Measurements from ENCODE around the gene RAB17. TPM values are rescaled to one million over a fixed set of nuclear protein-coding genes. Genes with fewer than 3 reads are reported as not detected.

RAB17 gene
- total RNA-seq, 2 experiments from 2014 or later: not detected

GRCh38 chr2:237629188-237629534 lies 38.6 kb upstream of the RAB17 start:
- Mint-ChIP-seq H3K36me3 (no peaks in the 10 kb centered on the region), H3K27ac (no peak overlapping the region), H3K4me3 (no peak overlapping the region), H3K9me3 (ENCODE audit: low read depth) (no peaks in the 10 kb centered on the region), H3K4me1 (peaks cover 10% of the 10 kb centered on the region), H3K27me3 (peaks cover 54% of the 10 kb centered on the region)
- no peak for ATAC-seq
- CTCF ChIA-PET: no interaction called here
- no peak for DNase-seq

GRCh38 chr2:237628247-237629187 lies 38.0 kb upstream of the RAB17 start:
- CTCF ChIA-PET: no interaction called here
- DNase-seq (no peak), ATAC-seq (no peak)
- H3K4me1 Mint-ChIP-seq: peaks cover 10% of the 10 kb centered on the region
- no peaks in the 10 kb centered on the region for H3K9me3 Mint-ChIP-seq (ENCODE audit: low read depth)
- H3K36me3 Mint-ChIP-seq: no peaks in the 10 kb centered on the region
- H3K27ac Mint-ChIP-seq: no peak overlapping the region
- H3K27me3 Mint-ChIP-seq: peaks cover 56% of the 10 kb centered on the region
- peak overlapping the region; percentile 60 for H3K4me3 Mint-ChIP-seq

- Mint-ChIP-seq H3K36me3 (no peaks in the 10 kb centered on the region), H3K27me3 (peaks cover 60% of the 10 kb centered on the region), H3K27ac (no peak within 1 kb of the TSS), H3K9me3 (ENCODE audit: low read depth) (no peaks in the 10 kb centered on the region), H3K4me1 (peaks cover 10% of the 10 kb centered on the region), H3K4me3 (peak within 1 kb of the TSS; percentile 60)
- ATAC-seq (peak; percentile 53), DNase-seq (no peak)
- CTCF ChIA-PET: no interaction called here
Measured at GRCh38 chr2:237627441-237628246, 37.1 kb upstream of the RAB17 start, which contains the start of gene LRRFIP1. Gene LRRFIP1 (plus strand): TSS chr2:237627587. CDS start chr2:237627645, 58 bp downstream.

- CTCF ChIA-PET: interaction anchor here (1.8 kb wide), 1 partner anchor 119 kb away, joined by 4 read pairs; no protein-coding TSS in a partner anchor
- H3K4me1 Mint-ChIP-seq: peaks cover 10% of the 10 kb centered on the region
- DNase-seq (no peak), ATAC-seq (no peak)
- H3K27ac Mint-ChIP-seq: no peak overlapping the region
- no peaks in the 10 kb centered on the region for H3K9me3 Mint-ChIP-seq (ENCODE audit: low read depth)
- H3K36me3 Mint-ChIP-seq: no peaks in the 10 kb centered on the region
- peak overlapping the region; percentile 20 for H3K4me3 Mint-ChIP-seq
- peaks cover 61% of the 10 kb centered on the region for H3K27me3 Mint-ChIP-seq
Measured at GRCh38 chr2:237626813-237627440, 36.4 kb upstream of the RAB17 start.

- H3K4me1 Mint-ChIP-seq: peaks cover 10% of the 10 kb centered on the region
- no peak overlapping the region for H3K27ac Mint-ChIP-seq
- H3K9me3 Mint-ChIP-seq (ENCODE audit: low read depth): no peaks in the 10 kb centered on the region
- H3K4me3 Mint-ChIP-seq: no peak overlapping the region
- H3K36me3 Mint-ChIP-seq: no peaks in the 10 kb centered on the region
- no peak for DNase-seq
- CTCF ChIA-PET: interaction anchor here (0.8 to 2.2 kb wide), 3 partner anchors 48 to 149 kb away, joined by 3 to 5 read pairs (median 4); no protein-coding TSS in a partner anchor
- ATAC-seq: no peak
- H3K27me3 Mint-ChIP-seq: peaks cover 61% of the 10 kb centered on the region
Measured at GRCh38 chr2:237625777-237626176, 35.2 kb upstream of the RAB17 start.

- Mint-ChIP-seq H3K4me1 (peaks cover 10% of the 10 kb centered on the region), H3K4me3 (no peak overlapping the region), H3K36me3 (no peaks in the 10 kb centered on the region), H3K27ac (no peak overlapping the region), H3K9me3 (ENCODE audit: low read depth) (no peaks in the 10 kb centered on the region), H3K27me3 (peaks cover 58% of the 10 kb centered on the region)
- no peak for ATAC-seq
- no peak for DNase-seq
- CTCF ChIA-PET: interaction anchor here (0.6 to 2.4 kb wide), 5 partner anchors 48 to 120 kb away, joined by 3 to 11 read pairs (median 4); no protein-coding TSS in a partner anchor
Measured at GRCh38 chr2:237625216-237625705, 34.7 kb upstream of the RAB17 start.

GRCh38 chr2:237624565-237624964 lies 34.0 kb upstream of the RAB17 start:
- Mint-ChIP-seq H3K4me1 (peaks cover 10% of the 10 kb centered on the region), H3K9me3 (ENCODE audit: low read depth) (no peaks in the 10 kb centered on the region), H3K4me3 (no peak overlapping the region), H3K36me3 (no peaks in the 10 kb centered on the region), H3K27me3 (peaks cover 51% of the 10 kb centered on the region), H3K27ac (no peak overlapping the region)
- CTCF ChIA-PET: interaction anchor here (0.6 to 2.4 kb wide), 4 partner anchors 49 to 121 kb away, joined by 3 to 11 read pairs (median 4); no protein-coding TSS in a partner anchor
- ATAC-seq (no peak), DNase-seq (no peak)

- H3K4me3 Mint-ChIP-seq: no peak overlapping the region
- no peaks in the 10 kb centered on the region for H3K9me3 Mint-ChIP-seq (ENCODE audit: low read depth)
- H3K27me3 Mint-ChIP-seq: peaks cover 46% of the 10 kb centered on the region
- CTCF ChIA-PET: interaction anchor here (0.6 to 2.4 kb wide), 6 partner anchors 12 to 142 kb away, joined by 3 to 11 read pairs (median 3); no protein-coding TSS in a partner anchor
- H3K4me1 Mint-ChIP-seq: peaks cover 7% of the 10 kb centered on the region
- DNase-seq (no peak), ATAC-seq (no peak)
- no peaks in the 10 kb centered on the region for H3K36me3 Mint-ChIP-seq
- H3K27ac Mint-ChIP-seq: no peak overlapping the region
Measured at GRCh38 chr2:237623428-237624403, 33.2 kb upstream of the RAB17 start.

GRCh38 chr2:237618449-237618848 lies 27.9 kb upstream of the RAB17 start:
- Mint-ChIP-seq H3K4me3 (no peak overlapping the region), H3K4me1 (peaks cover 6% of the 10 kb centered on the region), H3K27me3 (peaks cover 4% of the 10 kb centered on the region), H3K36me3 (no peaks in the 10 kb centered on the region), H3K27ac (no peak overlapping the region), H3K9me3 (ENCODE audit: low read depth) (no peaks in the 10 kb centered on the region)
- DNase-seq: no peak
- CTCF ChIA-PET: no interaction called here
- no peak for ATAC-seq

- no peaks in the 10 kb centered on the region for H3K9me3 Mint-ChIP-seq (ENCODE audit: low read depth)
- peaks cover 6% of the 10 kb centered on the region for H3K4me1 Mint-ChIP-seq
- ATAC-seq (no peak), DNase-seq (no peak)
- no peaks in the 10 kb centered on the region for H3K27me3 Mint-ChIP-seq
- CTCF ChIA-PET: no interaction called here
- no peaks in the 10 kb centered on the region for H3K36me3 Mint-ChIP-seq
- no peak overlapping the region for H3K27ac Mint-ChIP-seq
- H3K4me3 Mint-ChIP-seq: no peak overlapping the region
Measured at GRCh38 chr2:237617587-237617982, 27.1 kb upstream of the RAB17 start.

- Mint-ChIP-seq H3K36me3 (no peaks in the 10 kb centered on the region), H3K4me3 (no peak overlapping the region), H3K27me3 (no peaks in the 10 kb centered on the region), H3K9me3 (ENCODE audit: low read depth) (no peaks in the 10 kb centered on the region), H3K27ac (no peak overlapping the region), H3K4me1 (peaks cover 6% of the 10 kb centered on the region)
- no peak for DNase-seq
- peak; percentile 33 for ATAC-seq
- CTCF ChIA-PET: no interaction called here
Measured at GRCh38 chr2:237616734-237617586, 26.4 kb upstream of the RAB17 start.
